AG04449 (cell line): ENCODE measurements around the gene CNPPD1.

Source experiments
- CTCF ChIA-PET: fragments of 350-600 bp; formaldehyde crosslinking; extraction: SDS; loops from one replicate; lab custom pipeline; 2021; ENCODE audit warnings: antibody characterized with exemption; lab: Yijun Ruan, JAX
- POLR2A ChIA-PET: fragments of 400-600, 350-600 bp; formaldehyde crosslinking; extraction: SDS; loops from one replicate; lab custom pipeline; 2020; ENCODE audit warnings: antibody characterized with exemption, inconsistent platforms; lab: Yijun Ruan, JAX
- DNase-seq: peaks from one replicate; pipeline ENCODE4 v3.0.0-alpha.2; 2010; ENCODE audit warnings: low read depth, low spot score
- H3K4me3 ChIP-seq: 2 replicates; pipeline ENCODE4 v1.5.1; 2011; ENCODE audit warnings: low read depth, mild to moderate bottlenecking, control low read depth, low read length
- TF ChIP-seq, protein P1 (sequence below): IDR thresholded peaks from one replicate; pipeline ENCODE4 v1.5.1; 2011; ENCODE audit warnings: mild to moderate bottlenecking, moderate library complexity, low read length, control low read depth, inconsistent platforms; ENCODE audit not compliant: insufficient read depth; ENCODE audit errors: missing control alignments

CNPPD1 gene

DNA sequence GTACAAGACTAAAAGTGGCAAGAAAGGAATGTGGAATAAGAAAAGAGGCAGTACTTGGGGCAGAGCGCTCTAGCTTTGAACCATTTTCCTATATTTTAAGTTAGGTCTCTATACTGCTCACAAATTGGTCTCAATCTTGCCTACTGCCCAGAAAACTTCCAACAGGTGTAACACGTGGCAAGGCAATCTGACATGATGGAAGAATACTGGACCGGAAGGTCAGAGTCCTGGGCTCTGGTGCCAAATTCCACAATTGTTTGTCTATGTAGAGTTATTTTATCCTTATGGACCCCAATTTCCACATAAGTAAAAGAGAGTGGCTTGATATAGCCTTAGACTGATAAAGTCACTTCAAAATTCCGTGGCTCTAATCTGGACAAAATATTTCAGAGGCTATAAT is 45.0 kb downstream of the CNPPD1 start:
- ChIA-PET CTCF (interaction anchor here (0.7 to 26.2 kb wide), 11 partner anchors 9 to 1470 kb away, joined by 3 to 709 read pairs (median 4); partner anchors contain the start of gene IHH), POLR2A (interaction anchor here (0.6 kb wide), 1 partner anchor 86 kb away, joined by 4 read pairs; no protein-coding TSS in a partner anchor)
- H3K4me3 ChIP-seq: no peak overlapping the region
- no peak for DNase-seq
- TF ChIP-seq, protein P1, sequence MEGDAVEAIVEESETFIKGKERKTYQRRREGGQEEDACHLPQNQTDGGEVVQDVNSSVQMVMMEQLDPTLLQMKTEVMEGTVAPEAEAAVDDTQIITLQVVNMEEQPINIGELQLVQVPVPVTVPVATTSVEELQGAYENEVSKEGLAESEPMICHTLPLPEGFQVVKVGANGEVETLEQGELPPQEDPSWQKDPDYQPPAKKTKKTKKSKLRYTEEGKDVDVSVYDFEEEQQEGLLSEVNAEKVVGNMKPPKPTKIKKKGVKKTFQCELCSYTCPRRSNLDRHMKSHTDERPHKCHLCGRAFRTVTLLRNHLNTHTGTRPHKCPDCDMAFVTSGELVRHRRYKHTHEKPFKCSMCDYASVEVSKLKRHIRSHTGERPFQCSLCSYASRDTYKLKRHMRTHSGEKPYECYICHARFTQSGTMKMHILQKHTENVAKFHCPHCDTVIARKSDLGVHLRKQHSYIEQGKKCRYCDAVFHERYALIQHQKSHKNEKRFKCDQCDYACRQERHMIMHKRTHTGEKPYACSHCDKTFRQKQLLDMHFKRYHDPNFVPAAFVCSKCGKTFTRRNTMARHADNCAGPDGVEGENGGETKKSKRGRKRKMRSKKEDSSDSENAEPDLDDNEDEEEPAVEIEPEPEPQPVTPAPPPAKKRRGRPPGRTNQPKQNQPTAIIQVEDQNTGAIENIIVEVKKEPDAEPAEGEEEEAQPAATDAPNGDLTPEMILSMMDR: no peak

DNA sequence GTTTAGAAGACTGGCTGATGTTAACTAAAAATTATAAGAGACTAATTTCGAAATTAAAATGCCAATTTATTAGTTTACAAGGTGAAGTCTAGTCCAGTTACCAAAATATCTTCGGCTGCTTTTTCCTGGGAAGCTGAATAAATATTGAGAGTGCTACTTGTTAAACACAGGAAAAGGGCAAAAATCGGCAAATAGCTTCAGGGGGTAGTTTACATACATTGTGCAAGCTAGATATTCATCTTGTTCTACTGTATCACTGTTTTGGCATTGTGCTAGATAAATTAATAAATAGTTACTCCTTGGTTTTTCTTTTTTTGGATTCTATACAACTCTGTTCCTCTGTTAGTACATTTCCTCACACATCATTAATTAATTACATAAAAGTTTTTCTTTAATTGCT is 45.4 kb downstream of the CNPPD1 start:
- ChIA-PET POLR2A (no interaction called here), CTCF (interaction anchor here (1.5 to 26.2 kb wide), 8 partner anchors 8 to 136 kb away, joined by 3 to 709 read pairs (median 18); partner anchors contain the start of gene IHH)
- TF ChIP-seq, protein P1: no peak
- no peak for DNase-seq
- H3K4me3 ChIP-seq: no peak overlapping the region

DNA sequence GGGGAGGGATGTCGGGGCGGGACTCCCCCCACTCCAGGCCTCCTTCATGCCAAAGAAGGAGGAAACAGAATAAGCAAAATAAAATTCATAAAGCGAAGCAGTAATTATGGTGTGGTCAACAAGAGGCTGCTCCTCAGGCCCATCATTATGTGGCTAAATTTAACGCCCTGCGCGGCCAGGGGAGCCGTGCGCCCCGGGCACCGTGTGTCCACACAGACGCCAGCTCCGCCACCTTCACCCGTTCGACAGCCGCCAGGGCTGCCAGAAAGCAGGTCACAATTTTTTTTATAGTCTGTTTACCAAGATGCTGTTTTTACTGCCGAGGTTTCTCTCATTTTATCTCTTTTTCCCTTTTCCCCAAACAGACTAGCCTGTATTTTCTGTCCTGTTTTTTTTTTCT is 47.1 kb downstream of the CNPPD1 start:
- ChIA-PET CTCF (interaction anchor here (1.2 to 26.2 kb wide), 7 partner anchors 11 to 100 kb away, joined by 3 to 709 read pairs (median 5); partner anchors contain the start of gene IHH), POLR2A (no interaction called here)
- H3K4me3 ChIP-seq: no peak overlapping the region
- TF ChIP-seq, protein P1: no peak
- no peak for DNase-seq

DNA sequence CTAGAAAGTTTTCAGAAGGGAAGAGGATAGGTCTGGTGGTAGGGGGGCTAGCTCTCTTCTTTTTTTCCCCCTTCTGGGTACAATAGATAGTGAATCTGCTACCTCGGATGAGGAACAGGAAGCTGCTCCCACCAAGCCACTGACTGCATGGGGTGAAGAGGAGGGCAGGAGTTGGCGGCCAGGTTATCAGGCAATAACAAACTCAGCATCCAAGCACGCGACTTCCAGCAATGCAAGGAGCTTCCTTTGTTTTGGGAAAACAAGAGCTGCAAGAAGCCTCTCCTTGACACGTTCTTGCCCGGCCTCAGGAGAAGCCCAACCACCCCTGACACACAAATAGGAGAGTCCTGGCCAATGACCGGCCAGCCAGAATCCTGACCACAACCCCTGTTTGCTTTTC is 48.3 kb downstream of the CNPPD1 start:
- ChIA-PET POLR2A (no interaction called here), CTCF (interaction anchor here (0.8 to 26.2 kb wide), 11 partner anchors 8 to 148 kb away, joined by 3 to 709 read pairs (median 4); partner anchors contain the start of gene IHH)
- TF ChIP-seq, protein P1: no peak
- H3K4me3 ChIP-seq: no peak overlapping the region
- no peak for DNase-seq

DNA sequence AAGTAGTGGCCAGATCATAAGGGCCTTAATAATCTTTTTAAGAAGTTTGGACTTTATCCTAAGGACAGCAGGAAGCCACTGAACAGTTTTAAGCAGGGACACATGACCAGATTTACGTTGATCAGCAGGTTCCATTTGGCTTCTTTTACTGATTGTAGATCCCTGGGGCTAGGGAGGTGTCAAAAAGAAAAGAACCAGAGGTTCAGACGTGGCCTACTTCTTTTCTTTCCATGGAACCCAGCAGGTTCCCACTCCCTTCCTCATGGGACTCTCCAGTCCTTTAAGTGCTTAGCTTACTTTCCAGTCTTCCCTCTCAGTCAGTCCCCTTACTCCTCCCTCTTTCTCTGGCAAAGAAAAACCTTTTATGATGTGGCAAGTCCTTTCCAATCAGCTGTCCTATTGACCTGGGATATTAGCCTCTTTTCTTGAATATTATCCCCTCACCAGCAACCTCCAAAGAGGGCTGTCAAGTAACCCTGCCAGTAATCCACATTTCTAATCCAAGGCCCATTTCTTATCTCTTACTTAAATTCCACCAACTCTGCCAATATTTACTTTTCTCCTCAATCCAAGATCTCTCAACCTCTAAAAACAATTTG is 49.6 kb downstream of the CNPPD1 start:
- CTCF ChIA-PET: interaction anchor here (1.0 to 26.2 kb wide), 5 partner anchors 9 to 147 kb away, joined by 3 to 709 read pairs (median 22); partner anchors contain the start of gene IHH
- no peak for DNase-seq
- no peak overlapping the region for H3K4me3 ChIP-seq
- TF ChIP-seq, protein P1: no peak
- POLR2A ChIA-PET: no interaction called here

DNA sequence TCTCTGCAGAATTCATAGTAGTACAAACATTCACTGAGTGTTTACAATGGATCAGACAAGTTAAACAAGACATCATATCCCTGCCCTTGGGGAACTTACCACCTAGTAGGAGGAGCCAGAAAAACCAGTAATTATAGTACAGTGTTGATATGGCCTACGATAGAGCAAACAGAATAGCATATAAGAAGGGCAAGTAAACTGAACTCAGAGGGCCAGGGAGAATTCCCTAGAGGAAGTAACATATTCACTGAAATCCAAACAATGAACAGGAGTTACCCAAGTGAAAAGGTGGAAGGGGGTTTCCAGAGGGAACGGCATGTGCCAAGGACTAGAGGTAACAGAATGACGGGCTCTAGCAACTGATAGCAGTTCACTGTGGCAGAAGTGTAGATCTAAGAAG is 50.2 kb downstream of the CNPPD1 start:
- TF ChIP-seq, protein P1: no peak
- ChIA-PET POLR2A (no interaction called here), CTCF (interaction anchor here (1.2 to 26.2 kb wide), 6 partner anchors 8 to 97 kb away, joined by 3 to 709 read pairs (median 63); partner anchors contain the start of gene IHH)
- no peak for DNase-seq
- no peak overlapping the region for H3K4me3 ChIP-seq
